Measurements from ENCODE around the gene ARHGEF2. TPM values are rescaled to one million over a fixed set of nuclear protein-coding genes. Genes with fewer than 3 reads are reported as not detected.

ARHGEF2 gene
- total and polyA plus RNA-seq, 7 donors = 25.8 to 83.9 (median 42.8) TPM

GRCh38 chr1:155976062-155976912 lies 2.1 kb downstream of the ARHGEF2 start:
- intact Hi-C loops (cut with DNase I) = no loop called here
- H3K9me3 ChIP-seq = no peaks in the 10 kb centered on the region
- peak; percentile 89 for DNase-seq
- H3K27ac ChIP-seq = peak overlapping the region; percentile 89 to 98 (median 92)
- TF ChIP-seq POLR2A (IDR thresholded peaks at IDR 0.05) (no peak), CTCF (IDR thresholded peaks at IDR 0.05) (no peak), POLR2AphosphoS5 (IDR thresholded peaks at IDR 0.05) (peak in 1 of 4 donors; percentile 25), EP300 (IDR thresholded peaks at IDR 0.05) (no peak)
- H3K27me3 ChIP-seq = no peaks in the 10 kb centered on the region
- peak overlapping the region; percentile 69 to 96 (median 84) for H3K4me3 ChIP-seq
- H3K36me3 ChIP-seq = no peaks in the 10 kb centered on the region
- 10 to 30% methylated on average over 14 of the region's 14 CpGs for WGBS, 2 donors
- H3K4me1 ChIP-seq = peaks cover 0 to 86% (median 73%) of the 10 kb centered on the region in 4 donors

- H3K4me3 ChIP-seq = peak overlapping the region; percentile 69 to 96 (median 84)
- whole genome bisulfite sequencing, 2 donors = 27 to 69% methylated on average over 4 of the region's 4 CpGs
- no peak for DNase-seq
- peak overlapping the region; percentile 89 to 98 (median 92) for H3K27ac ChIP-seq
- peaks cover 0 to 86% (median 78%) of the 10 kb centered on the region in 4 donors for H3K4me1 ChIP-seq
- intact Hi-C loops (cut with DNase I) = no loop called here
- no peaks in the 10 kb centered on the region for H3K9me3 ChIP-seq
- no peak for TF ChIP-seq EP300 (IDR thresholded peaks at IDR 0.05)
- no peak for TF ChIP-seq CTCF (IDR thresholded peaks at IDR 0.05)
- TF ChIP-seq POLR2AphosphoS5 (IDR thresholded peaks at IDR 0.05) = no peak
- no peak for TF ChIP-seq POLR2A (IDR thresholded peaks at IDR 0.05)
- no peaks in the 10 kb centered on the region for H3K27me3 ChIP-seq
- no peaks in the 10 kb centered on the region for H3K36me3 ChIP-seq
These were observed 2.8 kb downstream of the ARHGEF2 start for GRCh38 chr1:155975375-155976061.

GRCh38 chr1:155974208-155975115 lies 3.9 kb downstream of the ARHGEF2 start:
- peaks cover 0 to 86% (median 79%) of the 10 kb centered on the region in 4 donors for H3K4me1 ChIP-seq
- intact Hi-C loops (cut with DNase I) = no loop called here
- no peak for TF ChIP-seq EP300 (IDR thresholded peaks at IDR 0.05)
- TF ChIP-seq POLR2AphosphoS5 (IDR thresholded peaks at IDR 0.05) = no peak
- no peak for TF ChIP-seq POLR2A (IDR thresholded peaks at IDR 0.05)

GRCh38 chr1:155973723-155974122 lies 4.6 kb downstream of the ARHGEF2 start:
- TF ChIP-seq EP300 (IDR thresholded peaks at IDR 0.05) (no peak), POLR2AphosphoS5 (IDR thresholded peaks at IDR 0.05) (no peak), CTCF (IDR thresholded peaks at IDR 0.05) (no peak)
- no peak overlapping the region for H3K4me3 ChIP-seq
- 79 to 91% methylated on average over 3 of the region's 3 CpGs for WGBS, 2 donors
- peak overlapping the region; percentile 89 to 98 (median 92) for H3K27ac ChIP-seq
- intact Hi-C loops (cut with DNase I) = no loop called here
- peaks cover 0 to 86% (median 79%) of the 10 kb centered on the region in 4 donors for H3K4me1 ChIP-seq
- H3K27me3 ChIP-seq = no peaks in the 10 kb centered on the region
- DNase-seq = no peak
- peaks cover 0 to 6% (median 0%) of the 10 kb centered on the region in 4 donors for H3K36me3 ChIP-seq
- H3K9me3 ChIP-seq = no peaks in the 10 kb centered on the region

More at GRCh38 chr1:155974208-155975115, 3.9 kb downstream of the ARHGEF2 start:
- Histone ChIP-seq H3K36me3 (no peaks in the 10 kb centered on the region), H3K27ac (peak overlapping the region; percentile 89 to 98 (median 92)), H3K9me3 (no peaks in the 10 kb centered on the region), H3K4me3 (peak overlapping the region in 2 of 4 donors; percentile 69 to 96), H3K27me3 (no peaks in the 10 kb centered on the region)
- WGBS, 2 donors = 42 to 63% methylated on average over 13 of the region's 13 CpGs
- no peak for DNase-seq
